Astrocyte of the spinal cord (primary cell): ENCODE data around the gene SIRPB2.

Experiments used
- DNase-seq: peaks from one replicate; pipeline ENCODE4 v3.0.0; 2011; ENCODE audit warnings: low read depth, low spot score
- H3K4me3 ChIP-seq: 2 replicates; pipeline ENCODE4 v1.5.1; 2011; ENCODE audit warnings: low read depth, mild to moderate bottlenecking, low read length, moderate library complexity
- in situ Hi-C: cut with HindIII; loops from 2 replicates; pipeline ENCODE4 v1.10.0; 2017; ENCODE audit warnings: low sequenced_read_pairs
- TF ChIP-seq, protein P1 (sequence below): IDR thresholded peaks from 2 replicates; pipeline ENCODE4 v1.5.1; 2012; ENCODE audit warnings: low read depth, mild to moderate bottlenecking, low read length, inconsistent platforms

The SIRPB2 gene

DNA sequence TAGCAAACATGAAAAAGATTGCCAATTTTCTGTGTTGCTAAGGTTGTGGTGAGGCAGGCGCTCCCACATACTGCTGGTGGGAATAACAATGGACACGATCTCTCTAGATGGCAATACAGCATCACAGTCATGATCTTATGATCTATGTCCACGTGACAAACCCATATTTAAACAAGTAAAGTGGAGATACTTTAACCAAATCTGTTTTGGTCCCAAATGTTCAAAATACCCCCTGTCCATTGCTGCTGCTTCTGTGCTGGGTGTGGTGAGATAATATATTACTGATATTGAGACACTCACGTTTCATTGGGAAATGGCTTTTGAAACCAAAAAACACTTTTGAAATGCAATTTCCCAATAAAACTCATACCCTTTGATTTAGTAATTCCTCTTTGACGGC is 43.3 kb upstream of the SIRPB2 start:
- H3K4me3 ChIP-seq: no peak overlapping the region
- DNase-seq: no peak
- TF ChIP-seq, protein P1, sequence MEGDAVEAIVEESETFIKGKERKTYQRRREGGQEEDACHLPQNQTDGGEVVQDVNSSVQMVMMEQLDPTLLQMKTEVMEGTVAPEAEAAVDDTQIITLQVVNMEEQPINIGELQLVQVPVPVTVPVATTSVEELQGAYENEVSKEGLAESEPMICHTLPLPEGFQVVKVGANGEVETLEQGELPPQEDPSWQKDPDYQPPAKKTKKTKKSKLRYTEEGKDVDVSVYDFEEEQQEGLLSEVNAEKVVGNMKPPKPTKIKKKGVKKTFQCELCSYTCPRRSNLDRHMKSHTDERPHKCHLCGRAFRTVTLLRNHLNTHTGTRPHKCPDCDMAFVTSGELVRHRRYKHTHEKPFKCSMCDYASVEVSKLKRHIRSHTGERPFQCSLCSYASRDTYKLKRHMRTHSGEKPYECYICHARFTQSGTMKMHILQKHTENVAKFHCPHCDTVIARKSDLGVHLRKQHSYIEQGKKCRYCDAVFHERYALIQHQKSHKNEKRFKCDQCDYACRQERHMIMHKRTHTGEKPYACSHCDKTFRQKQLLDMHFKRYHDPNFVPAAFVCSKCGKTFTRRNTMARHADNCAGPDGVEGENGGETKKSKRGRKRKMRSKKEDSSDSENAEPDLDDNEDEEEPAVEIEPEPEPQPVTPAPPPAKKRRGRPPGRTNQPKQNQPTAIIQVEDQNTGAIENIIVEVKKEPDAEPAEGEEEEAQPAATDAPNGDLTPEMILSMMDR: no peak
- in situ Hi-C loops: no loop called here

DNA sequence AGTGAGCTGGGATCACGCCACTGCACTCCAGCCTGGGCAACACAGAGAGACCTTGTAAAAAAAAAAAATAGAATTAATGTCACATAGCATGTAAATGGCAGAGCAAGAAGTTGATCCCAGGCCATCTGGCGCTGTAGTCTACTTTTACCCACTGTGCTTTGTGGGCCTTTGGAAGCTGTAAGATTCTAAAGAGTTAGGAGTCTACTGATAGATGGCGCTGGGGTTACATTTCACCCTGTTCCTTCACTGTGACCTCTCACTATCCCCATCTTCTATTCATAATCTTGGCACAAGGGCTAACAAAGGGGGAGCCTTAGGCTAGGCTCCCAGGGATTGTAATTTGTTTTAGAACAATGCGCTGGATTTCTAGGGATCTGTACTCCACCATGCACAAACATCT is 41.8 kb upstream of the SIRPB2 start:
- in situ Hi-C loops: no loop called here
- no peak for DNase-seq
- TF ChIP-seq, protein P1: no peak
- no peak overlapping the region for H3K4me3 ChIP-seq

DNA sequence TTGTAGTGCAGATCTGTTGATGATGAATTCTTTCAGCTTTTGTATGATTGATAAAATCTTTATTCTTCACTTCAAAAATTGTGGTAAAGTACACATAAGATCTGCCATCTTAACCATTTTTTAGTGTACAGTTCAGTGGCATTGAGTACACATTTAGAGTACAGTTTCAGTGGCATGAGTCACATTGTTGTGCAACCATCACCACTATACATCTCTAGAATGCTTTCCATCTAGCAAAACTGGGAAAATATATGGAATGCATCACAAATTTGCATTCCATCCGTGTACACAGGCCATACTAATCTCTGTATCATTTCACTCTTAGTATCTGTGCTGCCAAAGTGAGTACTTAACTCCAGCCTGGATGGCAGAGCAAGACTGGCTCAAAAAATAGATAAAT is 37.6 kb upstream of the SIRPB2 start:
- no peak overlapping the region for H3K4me3 ChIP-seq
- in situ Hi-C loops: no loop called here
- TF ChIP-seq, protein P1: no peak
- DNase-seq: no peak

DNA sequence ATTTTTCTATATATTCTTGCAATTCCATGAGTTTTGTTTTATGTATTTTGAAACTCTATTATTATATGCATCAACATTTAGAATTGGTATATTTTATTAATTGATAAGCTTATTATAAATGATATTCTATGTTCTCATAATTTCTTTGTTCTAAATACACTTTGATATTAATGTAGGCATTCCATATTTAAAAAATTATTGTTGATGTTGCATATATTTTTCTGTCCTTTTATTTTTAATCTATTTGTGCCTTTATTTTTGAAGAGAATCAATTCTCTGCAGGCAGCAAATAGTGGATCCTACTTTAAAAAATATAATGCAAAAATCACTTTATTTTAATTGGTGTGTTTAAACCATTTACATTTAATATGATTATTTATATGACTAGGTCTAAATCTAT is 36.7 kb upstream of the SIRPB2 start:
- in situ Hi-C loops: no loop called here
- no peak for DNase-seq

DNA sequence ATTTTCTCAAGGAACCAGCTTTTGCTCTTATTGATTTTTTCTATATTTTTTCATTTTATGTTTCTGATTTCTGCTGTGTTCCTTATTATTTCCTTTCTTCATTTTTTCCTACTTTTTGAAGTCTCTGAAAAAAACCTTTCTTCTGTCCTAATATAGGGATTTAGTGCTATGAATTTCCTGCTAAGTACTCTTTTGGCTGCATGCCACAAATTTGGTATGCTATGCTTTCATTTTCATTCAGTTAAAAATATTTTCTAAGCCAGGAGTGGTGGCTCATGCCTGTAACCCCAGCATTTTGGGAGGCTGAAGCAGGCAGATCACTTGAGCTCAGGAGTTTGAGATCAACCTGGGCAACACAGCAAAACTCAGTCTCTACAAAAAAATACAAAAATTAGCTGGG is 35.7 kb upstream of the SIRPB2 start:
- in situ Hi-C loops: no loop called here
- TF ChIP-seq, protein P1: no peak
- no peak for DNase-seq
- H3K4me3 ChIP-seq: no peak overlapping the region

More for the DNA sequence above, 36.7 kb upstream of the SIRPB2 start:
- TF ChIP-seq, protein P1: no peak
- no peak overlapping the region for H3K4me3 ChIP-seq

DNA sequence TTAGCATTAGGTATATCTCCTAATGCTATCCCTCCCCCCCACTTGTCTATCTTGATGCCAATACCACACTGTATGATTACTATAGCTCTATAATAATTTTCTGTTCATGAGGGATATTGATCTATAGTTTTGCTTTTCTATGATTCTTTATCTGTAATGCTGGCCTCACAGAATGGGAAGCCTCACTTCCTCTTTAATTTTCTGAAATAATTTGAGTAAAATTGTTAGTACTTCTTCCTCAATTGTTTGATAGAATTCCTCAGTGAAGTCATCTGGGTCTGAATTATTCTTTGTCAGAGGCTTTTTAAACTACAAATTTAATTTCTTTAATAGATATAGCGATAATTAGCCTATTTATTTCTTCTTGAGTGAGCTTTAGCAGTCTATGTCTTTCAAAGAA is 35.1 kb upstream of the SIRPB2 start:
- H3K4me3 ChIP-seq: no peak overlapping the region
- DNase-seq: no peak
- TF ChIP-seq, protein P1: no peak
- in situ Hi-C loops: no loop called here

DNA sequence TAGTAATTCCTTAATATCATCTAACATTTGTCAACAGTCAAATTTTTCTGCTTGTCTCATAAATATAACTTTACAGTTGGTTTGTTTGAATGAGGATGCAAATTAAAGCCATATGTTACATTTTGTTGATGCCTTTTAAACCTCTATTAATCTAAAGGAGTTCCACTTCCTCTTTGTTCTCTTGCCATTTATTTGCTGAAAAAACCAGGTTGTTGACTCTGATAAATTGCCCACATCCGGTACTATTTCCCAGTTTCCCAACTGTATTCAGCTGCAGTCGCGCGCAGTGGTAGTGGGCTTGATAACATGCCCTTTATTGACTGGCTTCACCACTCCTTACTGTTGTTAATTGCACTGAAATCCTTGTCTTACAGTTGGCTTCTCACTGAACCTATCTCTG is 32.8 kb upstream of the SIRPB2 start:
- TF ChIP-seq, protein P1: no peak
- no peak overlapping the region for H3K4me3 ChIP-seq
- in situ Hi-C loops: no loop called here
- DNase-seq: no peak
